ENCODE results near the gene RNF223. TPM values are rescaled to one million over a fixed set of nuclear protein-coding genes. Genes with fewer than 3 reads are reported as not detected.

Gene RNF223
- total RNA-seq, 1 donor from 2014 or later = not detected

DNA sequence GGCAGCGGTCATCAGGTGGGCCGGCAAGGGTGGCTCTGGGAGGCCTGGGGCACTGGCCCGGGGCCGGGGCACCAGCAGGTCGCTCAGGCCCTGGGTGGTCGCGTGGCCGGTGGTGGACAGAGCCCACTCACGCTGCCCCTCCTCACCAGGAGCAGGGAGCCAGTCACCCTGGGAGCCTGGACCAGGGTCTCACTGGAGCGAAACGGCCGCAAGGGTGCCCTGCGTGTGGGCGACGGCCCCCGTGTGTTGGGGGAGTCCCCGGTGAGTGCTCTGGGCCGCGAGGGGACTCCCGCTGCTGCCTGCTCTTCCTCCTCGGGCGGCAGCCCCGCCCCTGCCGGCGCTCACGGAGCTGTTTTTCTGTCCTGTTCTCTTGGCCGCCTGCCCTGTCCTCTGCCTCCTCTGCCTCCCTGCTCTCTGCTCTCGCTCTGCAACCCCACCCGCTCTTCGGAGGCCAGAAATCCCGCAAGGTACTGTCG is 23.5 kb downstream of the RNF223 start:
- H3K4me1 Mint-ChIP-seq (ENCODE audit: unreplicated experiment) = no peaks in the 10 kb centered on the region

DNA sequence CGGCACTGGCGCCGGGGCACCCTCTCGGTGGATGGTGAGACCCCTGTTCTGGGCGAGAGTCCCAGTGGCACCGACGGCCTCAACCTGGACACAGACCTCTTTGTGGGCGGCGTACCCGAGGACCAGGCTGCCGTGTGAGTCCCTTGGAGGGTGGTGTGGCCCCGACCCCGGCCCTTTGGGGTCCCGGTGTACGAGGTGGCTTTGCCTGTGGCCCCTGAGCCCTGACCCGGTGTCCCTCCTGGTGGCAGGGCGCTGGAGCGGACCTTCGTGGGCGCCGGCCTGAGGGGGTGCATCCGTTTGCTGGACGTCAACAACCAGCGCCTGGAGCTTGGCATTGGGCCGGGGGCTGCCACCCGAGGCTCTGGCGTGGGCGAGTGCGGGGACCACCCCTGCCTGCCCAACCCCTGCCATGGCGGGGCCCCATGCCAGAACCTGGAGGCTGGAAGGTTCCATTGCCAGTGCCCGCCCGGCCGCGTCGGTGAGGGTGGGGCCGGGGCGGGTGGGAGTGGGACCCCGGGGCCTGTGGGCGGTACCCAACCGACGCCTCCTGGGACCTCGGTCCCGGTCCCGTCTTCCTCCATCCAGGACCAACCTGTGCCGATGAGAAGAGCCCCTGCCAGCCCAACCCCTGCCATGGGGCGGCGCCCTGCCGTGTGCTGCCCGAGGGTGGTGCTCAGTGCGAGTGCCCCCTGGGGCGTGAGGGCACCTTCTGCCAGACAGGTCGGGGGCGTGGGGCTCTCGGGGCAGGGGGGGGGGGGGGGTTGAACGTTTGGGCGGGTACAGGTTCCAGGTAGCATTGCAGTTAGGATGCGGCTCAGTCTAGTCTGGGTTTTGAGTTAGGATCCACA is 24.6 kb downstream of the RNF223 start:
- no peaks in the 10 kb centered on the region for H3K9me3 Mint-ChIP-seq (ENCODE audit: unreplicated experiment)

More for the DNA sequence above, 23.5 kb downstream of the RNF223 start:
- no peaks in the 10 kb centered on the region for H3K27me3 Mint-ChIP-seq (ENCODE audit: unreplicated experiment)
- TF ChIP-seq, protein P1, sequence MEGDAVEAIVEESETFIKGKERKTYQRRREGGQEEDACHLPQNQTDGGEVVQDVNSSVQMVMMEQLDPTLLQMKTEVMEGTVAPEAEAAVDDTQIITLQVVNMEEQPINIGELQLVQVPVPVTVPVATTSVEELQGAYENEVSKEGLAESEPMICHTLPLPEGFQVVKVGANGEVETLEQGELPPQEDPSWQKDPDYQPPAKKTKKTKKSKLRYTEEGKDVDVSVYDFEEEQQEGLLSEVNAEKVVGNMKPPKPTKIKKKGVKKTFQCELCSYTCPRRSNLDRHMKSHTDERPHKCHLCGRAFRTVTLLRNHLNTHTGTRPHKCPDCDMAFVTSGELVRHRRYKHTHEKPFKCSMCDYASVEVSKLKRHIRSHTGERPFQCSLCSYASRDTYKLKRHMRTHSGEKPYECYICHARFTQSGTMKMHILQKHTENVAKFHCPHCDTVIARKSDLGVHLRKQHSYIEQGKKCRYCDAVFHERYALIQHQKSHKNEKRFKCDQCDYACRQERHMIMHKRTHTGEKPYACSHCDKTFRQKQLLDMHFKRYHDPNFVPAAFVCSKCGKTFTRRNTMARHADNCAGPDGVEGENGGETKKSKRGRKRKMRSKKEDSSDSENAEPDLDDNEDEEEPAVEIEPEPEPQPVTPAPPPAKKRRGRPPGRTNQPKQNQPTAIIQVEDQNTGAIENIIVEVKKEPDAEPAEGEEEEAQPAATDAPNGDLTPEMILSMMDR (IDR thresholded peaks at IDR 0.05) = no peak
- DNase-seq (ENCODE audit: extremely low spot score, unreplicated experiment) = no peak
- H3K4me3 Mint-ChIP-seq (ENCODE audit: unreplicated experiment) = no peak overlapping the region
- H3K36me3 Mint-ChIP-seq (ENCODE audit: unreplicated experiment) = peaks cover 13% of the 10 kb centered on the region
- no peak overlapping the region for H3K27ac Mint-ChIP-seq (ENCODE audit: unreplicated experiment)
- no peaks in the 10 kb centered on the region for H3K9me3 Mint-ChIP-seq (ENCODE audit: unreplicated experiment)

DNA sequence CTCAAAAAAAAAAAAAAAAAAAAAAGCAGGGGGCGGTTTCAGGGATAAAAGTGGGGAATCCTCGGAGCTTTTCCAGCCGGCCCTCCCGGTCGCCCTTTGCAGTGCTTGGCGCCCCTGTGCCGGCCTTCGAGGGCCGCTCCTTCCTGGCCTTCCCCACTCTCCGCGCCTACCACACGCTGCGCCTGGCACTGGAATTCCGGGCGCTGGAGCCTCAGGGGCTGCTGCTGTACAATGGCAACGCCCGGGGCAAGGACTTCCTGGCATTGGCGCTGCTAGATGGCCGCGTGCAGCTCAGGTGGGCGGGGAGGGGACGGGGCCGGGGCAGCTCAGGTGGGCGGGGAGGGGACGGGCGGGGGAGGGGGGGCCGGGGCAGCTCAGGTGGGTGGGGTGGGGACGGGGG is 25.3 kb downstream of the RNF223 start:
- Mint-ChIP-seq H3K4me1 (ENCODE audit: unreplicated experiment) (no peaks in the 10 kb centered on the region), H3K36me3 (ENCODE audit: unreplicated experiment) (peaks cover 15% of the 10 kb centered on the region), H3K4me3 (ENCODE audit: unreplicated experiment) (no peak overlapping the region), H3K9me3 (ENCODE audit: unreplicated experiment) (no peaks in the 10 kb centered on the region), H3K27ac (ENCODE audit: unreplicated experiment) (no peak overlapping the region), H3K27me3 (ENCODE audit: unreplicated experiment) (no peaks in the 10 kb centered on the region)
- TF ChIP-seq, protein P1 (IDR thresholded peaks at IDR 0.05) = no peak
- DNase-seq (ENCODE audit: extremely low spot score, unreplicated experiment) = no peak

More for the DNA sequence above, 24.6 kb downstream of the RNF223 start:
- Mint-ChIP-seq H3K4me3 (ENCODE audit: unreplicated experiment) (no peak overlapping the region), H3K27ac (ENCODE audit: unreplicated experiment) (no peak overlapping the region), H3K27me3 (ENCODE audit: unreplicated experiment) (no peaks in the 10 kb centered on the region), H3K36me3 (ENCODE audit: unreplicated experiment) (peaks cover 14% of the 10 kb centered on the region), H3K4me1 (ENCODE audit: unreplicated experiment) (no peaks in the 10 kb centered on the region)
- TF ChIP-seq, protein P1 (IDR thresholded peaks at IDR 0.05) = no peak
- no peak for DNase-seq (ENCODE audit: extremely low spot score, unreplicated experiment)

DNA sequence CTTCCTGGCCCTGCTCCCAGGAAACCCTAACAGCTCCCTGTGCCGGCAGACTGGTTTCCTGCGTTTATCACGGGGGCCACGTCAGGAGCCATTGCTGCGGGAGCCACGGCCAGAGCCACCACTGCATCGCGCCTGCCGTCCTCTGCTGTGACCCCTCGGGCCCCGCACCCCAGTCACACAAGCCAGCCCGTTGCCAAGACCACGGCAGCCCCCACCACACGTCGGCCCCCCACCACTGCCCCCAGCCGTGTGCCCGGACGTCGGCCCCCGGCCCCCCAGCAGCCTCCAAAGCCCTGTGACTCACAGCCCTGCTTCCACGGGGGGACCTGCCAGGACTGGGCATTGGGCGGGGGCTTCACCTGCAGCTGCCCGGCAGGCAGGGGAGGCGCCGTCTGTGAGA is 26.1 kb downstream of the RNF223 start:
- Mint-ChIP-seq H3K4me1 (ENCODE audit: unreplicated experiment) (no peaks in the 10 kb centered on the region), H3K36me3 (ENCODE audit: unreplicated experiment) (peaks cover 14% of the 10 kb centered on the region), H3K27ac (ENCODE audit: unreplicated experiment) (no peak overlapping the region), H3K4me3 (ENCODE audit: unreplicated experiment) (no peak overlapping the region), H3K9me3 (ENCODE audit: unreplicated experiment) (no peaks in the 10 kb centered on the region), H3K27me3 (ENCODE audit: unreplicated experiment) (no peaks in the 10 kb centered on the region)
- TF ChIP-seq, protein P1 (IDR thresholded peaks at IDR 0.05) = no peak
- DNase-seq (ENCODE audit: extremely low spot score, unreplicated experiment) = no peak

DNA sequence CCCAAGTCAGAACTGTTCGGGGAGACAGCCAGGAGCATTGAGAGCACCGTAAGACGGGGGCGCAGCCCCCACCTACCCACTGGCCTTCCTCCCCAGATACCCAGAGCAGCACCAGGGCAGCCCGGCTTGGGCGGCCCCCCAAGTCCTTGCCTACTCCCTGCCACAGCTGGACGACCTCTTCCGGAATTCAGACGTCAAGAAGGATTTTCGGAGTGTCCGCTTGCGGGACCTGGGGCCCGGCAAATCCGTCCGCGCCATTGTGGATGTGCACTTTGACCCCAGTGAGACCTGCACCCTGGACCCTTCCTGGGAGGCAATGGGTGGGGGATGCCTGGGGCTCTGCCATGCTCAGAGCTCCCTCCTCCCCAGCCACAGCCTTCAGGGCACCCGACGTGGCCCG is 26.7 kb downstream of the RNF223 start:
- no peak overlapping the region for H3K27ac Mint-ChIP-seq (ENCODE audit: unreplicated experiment)
- H3K9me3 Mint-ChIP-seq (ENCODE audit: unreplicated experiment) = no peaks in the 10 kb centered on the region
- H3K27me3 Mint-ChIP-seq (ENCODE audit: unreplicated experiment) = no peaks in the 10 kb centered on the region
- DNase-seq (ENCODE audit: extremely low spot score, unreplicated experiment) = no peak
- no peaks in the 10 kb centered on the region for H3K4me1 Mint-ChIP-seq (ENCODE audit: unreplicated experiment)
- TF ChIP-seq, protein P1 (IDR thresholded peaks at IDR 0.05) = no peak
- peaks cover 10% of the 10 kb centered on the region for H3K36me3 Mint-ChIP-seq (ENCODE audit: unreplicated experiment)
- no peak overlapping the region for H3K4me3 Mint-ChIP-seq (ENCODE audit: unreplicated experiment)

Data from osteocyte (in vitro differentiated cells).